Fibroblast of pulmonary artery (primary cell): ENCODE data around the gene AMPD2.

ENCODE experiments used
- DNase-seq: peaks from one replicate; pipeline ENCODE4 v3.0.0-alpha.2; 2010; ENCODE audit warnings: low read depth
- H3K4me3 ChIP-seq: replicated peaks from 2 replicates; pipeline ENCODE4 v1.5.1; 2011; ENCODE audit warnings: low read depth, mild to moderate bottlenecking, control low read depth, low read length, moderate library complexity
- CTCF ChIP-seq: IDR thresholded peaks from 2 replicates; pipeline ENCODE4 v1.5.1; 2011; ENCODE audit warnings: mild to moderate bottlenecking, control low read depth, low read length, inconsistent platforms; ENCODE audit errors: missing control alignments

The AMPD2 gene

DNA sequence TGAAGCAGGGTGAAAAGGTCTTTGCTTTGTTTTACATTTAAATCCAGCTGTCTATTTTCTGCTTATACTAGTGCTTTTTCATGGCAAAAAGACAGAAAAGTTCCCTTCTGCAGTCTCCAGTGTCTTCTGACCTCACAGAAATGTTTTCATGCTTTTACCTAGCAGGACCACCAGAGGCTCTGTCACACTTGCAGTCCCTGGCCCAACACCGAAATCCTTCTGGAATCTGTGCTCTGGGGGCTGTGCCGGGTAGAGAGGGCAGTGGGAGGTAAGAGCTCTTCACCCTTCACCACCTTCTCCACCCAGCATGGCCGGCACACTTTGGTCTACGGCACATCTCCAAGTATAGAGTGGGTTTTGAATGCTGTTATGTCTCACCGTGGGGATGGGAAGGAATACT is 21.0 kb upstream of the AMPD2 start:
- TF ChIP-seq CTCF, result peak; percentile 31
- H3K4me3 ChIP-seq, result no peak overlapping the region
- no peak for DNase-seq

GRCh38 chr1:109603229-109603628 is 16.4 kb upstream of the AMPD2 start:
- H3K4me3 ChIP-seq, result no peak overlapping the region
- DNase-seq, result no peak
- TF ChIP-seq CTCF, result no peak

GRCh38 chr1:109605381-109605780 is 14.3 kb upstream of the AMPD2 start:
- no peak for DNase-seq
- no peak overlapping the region for H3K4me3 ChIP-seq
- TF ChIP-seq CTCF, result no peak

GRCh38 chr1:109609881-109610280 is 9.8 kb upstream of the AMPD2 start:
- no peak overlapping the region for H3K4me3 ChIP-seq
- no peak for TF ChIP-seq CTCF
- DNase-seq, result no peak

DNA sequence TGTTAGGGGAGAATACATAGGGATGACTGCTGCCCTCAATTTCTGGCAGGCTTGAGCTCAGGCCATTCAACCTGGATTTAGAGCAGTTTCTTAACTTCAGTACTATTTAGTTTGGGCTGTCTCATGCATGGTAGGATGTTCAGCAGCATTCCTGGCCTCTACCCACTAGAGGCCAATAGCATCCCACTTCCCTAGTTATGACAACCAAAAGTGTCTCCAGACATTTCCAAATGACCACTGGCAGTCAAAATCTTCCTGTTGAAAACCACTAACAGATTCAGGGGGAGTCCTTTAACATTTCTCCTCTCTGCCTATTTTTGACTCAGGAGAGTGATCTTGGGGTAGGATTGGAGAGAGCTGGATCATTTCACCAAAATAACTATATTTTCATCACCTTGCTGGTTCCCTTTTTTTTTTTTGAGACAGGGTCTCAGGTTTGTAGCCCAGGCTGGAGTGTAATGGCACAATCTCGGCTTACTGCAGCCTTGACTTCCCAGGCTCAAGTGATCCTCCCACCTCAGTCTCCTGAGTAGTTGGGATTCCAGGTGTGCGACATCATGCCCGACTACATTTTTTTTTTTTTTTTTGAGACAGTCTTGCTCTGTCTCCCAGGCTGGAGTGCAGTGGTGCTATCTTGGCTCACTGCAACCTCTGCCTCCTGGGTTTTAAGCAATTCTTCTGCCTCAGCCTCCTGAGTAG is 8.9 kb upstream of the AMPD2 start:
- TF ChIP-seq CTCF, result no peak
- H3K4me3 ChIP-seq, result no peak overlapping the region
- peak; percentile 44 for DNase-seq

- DNase-seq, result no peak
- no peak for TF ChIP-seq CTCF
- H3K4me3 ChIP-seq, result no peak overlapping the region
Observed at GRCh38 chr1:109611308-109611990, 8.2 kb upstream of the AMPD2 start.
